Vagina (tissue), 2 donors: ENCODE results near the gene DLGAP5.
A peak's percentile ranks its signal among the peaks of the same experiment; 100 is the strongest.

Experiments
- POLR2A ChIP-seq, 2 donors: fragments of 450-650 bp; IDR thresholded peaks; one replicate each; pipeline ENCODE4 v1.6.1; 2017; ENCODE audit warnings: antibody characterized with exemption in 2 of 2, mild to moderate bottlenecking in 2 of 2, moderate library complexity in 2 of 2
- POLR2AphosphoS5 ChIP-seq, 2 donors: sonication (generic); formaldehyde crosslinking; IDR thresholded peaks; one replicate each; pipeline ENCODE4 v1.9.0; 2017; ENCODE audit warnings: antibody characterized with exemption in 2 of 2, mild to moderate bottlenecking in 2 of 2, low read depth in 1 of 2; ENCODE audit not compliant: insufficient read depth in 1 of 2
- TF ChIP-seq, protein P1 (sequence below), 3 experiments: fragments of 450-650 bp in 2 of 3; fragments of 200-600 bp in 1 of 3; sonication (generic) in 1 of 3; IDR thresholded peaks; one replicate each; pipeline ENCODE4 v1.5.1; 2017 to 2019; ENCODE audit warnings: antibody characterized with exemption in 3 of 3, mild to moderate bottlenecking in 2 of 3, moderate library complexity in 2 of 3

- TF ChIP-seq POLR2A (IDR thresholded peaks at IDR 0.05) (peak in 1 of 2 donors; percentile 49), POLR2AphosphoS5 (IDR thresholded peaks at IDR 0.05; ENCODE audit: insufficient read depth in 1 of 2, low read depth in 1 of 2) (peak; percentile 91 to 97)
- TF ChIP-seq, protein P1, sequence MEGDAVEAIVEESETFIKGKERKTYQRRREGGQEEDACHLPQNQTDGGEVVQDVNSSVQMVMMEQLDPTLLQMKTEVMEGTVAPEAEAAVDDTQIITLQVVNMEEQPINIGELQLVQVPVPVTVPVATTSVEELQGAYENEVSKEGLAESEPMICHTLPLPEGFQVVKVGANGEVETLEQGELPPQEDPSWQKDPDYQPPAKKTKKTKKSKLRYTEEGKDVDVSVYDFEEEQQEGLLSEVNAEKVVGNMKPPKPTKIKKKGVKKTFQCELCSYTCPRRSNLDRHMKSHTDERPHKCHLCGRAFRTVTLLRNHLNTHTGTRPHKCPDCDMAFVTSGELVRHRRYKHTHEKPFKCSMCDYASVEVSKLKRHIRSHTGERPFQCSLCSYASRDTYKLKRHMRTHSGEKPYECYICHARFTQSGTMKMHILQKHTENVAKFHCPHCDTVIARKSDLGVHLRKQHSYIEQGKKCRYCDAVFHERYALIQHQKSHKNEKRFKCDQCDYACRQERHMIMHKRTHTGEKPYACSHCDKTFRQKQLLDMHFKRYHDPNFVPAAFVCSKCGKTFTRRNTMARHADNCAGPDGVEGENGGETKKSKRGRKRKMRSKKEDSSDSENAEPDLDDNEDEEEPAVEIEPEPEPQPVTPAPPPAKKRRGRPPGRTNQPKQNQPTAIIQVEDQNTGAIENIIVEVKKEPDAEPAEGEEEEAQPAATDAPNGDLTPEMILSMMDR (IDR thresholded peaks at IDR 0.05) = no peak
These were observed 88.3 kb downstream of the DLGAP5 start for GRCh38 chr14:55103005-55103640.
